K562 (cell line): ENCODE data around the gene TERB1. TPM values are rescaled to one million over a fixed set of nuclear protein-coding genes. Genes with fewer than 3 reads are reported as not detected.

Source experiments
- ATAC-seq: fragments of 200-7000 bp; cut with Tn5 transposase; 3 replicates; pipeline ENCODE4 v1.9.1; 2020; ENCODE audit warnings: moderate library complexity
- BruUV-seq: library from RNA; stranded (reverse); fragments of 400-500 nt; replicated peaks from 2 replicates; lab custom pipeline; 2021; lab: Mats Ljungman, UMichigan
- CTCF ChIA-PET: fragments of 300-600 bp; formaldehyde crosslinking; extraction: SDS; loops from one replicate; lab custom pipeline; 2021; ENCODE audit warnings: low intra/inter-chr PET ratio; lab: Yijun Ruan, JAX
- POLR2A ChIA-PET: fragments of 300-600, 350-650 bp; sonication (Branson Sonifier 250); formaldehyde crosslinking; extraction: SDS; loops from one replicate; lab custom pipeline; 2021; ENCODE audit warnings: antibody characterized with exemption, inconsistent platforms; lab: Yijun Ruan, JAX
- DNase-seq, 4 experiments: peaks; one replicate each; pipeline versions ENCODE4 v3.0.0 to v3.0.0-alpha.2; 2011 to 2018; ENCODE audit warnings: low spot score in 3 of 4, mixed read lengths in 3 of 4; ENCODE audit errors: extremely low read depth in 1 of 4
- FAIRE-seq: peaks from 2 replicates; lab custom pipeline; 2011; peaks lifted over from hg19 to GRCh38; lab: Jason Lieb, UNC
- H2AFZ ChIP-seq: 2 replicates; pipeline ENCODE4 v1.6.0; 2011; ENCODE audit warnings: low read depth, low read length, control low read depth, inconsistent platforms
- H3K27ac ChIP-seq: fragments of 200-600 bp; 3 replicates; pipeline ENCODE4 v1.8.0; 2011; ENCODE audit warnings: low read depth, mild to moderate bottlenecking, control low read depth, inconsistent platforms, low read length, moderate library complexity, mixed read lengths; ENCODE audit errors: extremely low read depth
- H3K27me3 ChIP-seq, 2 experiments: fragments of 300-600 bp in 1 of 2; 2 replicates in 1 of 2; 3 replicates in 1 of 2; pipeline versions ENCODE4 v1.6.0 to v1.8.0; 2011; ENCODE audit warnings: inconsistent platforms in 2 of 2, low read length in 2 of 2, mild to moderate bottlenecking in 1 of 2, mixed read lengths in 1 of 2, moderate library complexity in 1 of 2; ENCODE audit not compliant: control insufficient read depth in 2 of 2, insufficient read depth in 2 of 2
- H3K36me3 ChIP-seq: fragments of 300-600 bp; 3 replicates; pipeline ENCODE4 v1.8.0; 2011; ENCODE audit warnings: mild to moderate bottlenecking, low read length, inconsistent platforms; ENCODE audit not compliant: control insufficient read depth, insufficient read depth
- H3K4me1 ChIP-seq, 2 experiments: fragments of 200-600 bp in 1 of 2; replicated peaks in 1 of 2; 2 replicates in 1 of 2; 3 replicates in 1 of 2; pipeline versions ENCODE4 v1.5.1 to v1.8.0; 2011; ENCODE audit warnings: inconsistent platforms in 2 of 2, low read length in 2 of 2, mild to moderate bottlenecking in 1 of 2, mixed read lengths in 1 of 2, moderate library complexity in 1 of 2; ENCODE audit not compliant: control insufficient read depth in 2 of 2, insufficient read depth in 2 of 2
- H3K4me2 ChIP-seq: 2 replicates; pipeline ENCODE4 v1.6.1; 2011; ENCODE audit warnings: low read length, control low read depth, inconsistent platforms, mixed read lengths; ENCODE audit not compliant: insufficient read depth
- H3K4me3 ChIP-seq: fragments of 200-600 bp; sonication (generic), shearing (Covaris generic); 2 replicates; pipeline ENCODE4 v1.5.1; 2016; ENCODE audit warnings: control low read depth, inconsistent platforms
- H3K79me2 ChIP-seq: fragments of 200-600 bp; 3 replicates; pipeline ENCODE4 v1.8.0; 2011; ENCODE audit warnings: low read length, inconsistent platforms; ENCODE audit not compliant: control insufficient read depth, insufficient read depth
- H3K9ac ChIP-seq, 2 experiments: 2 replicates each; pipeline versions ENCODE4 v1.6.0 to v1.6.1; 2011; ENCODE audit warnings: low read depth in 2 of 2, low read length in 2 of 2, control low read depth in 1 of 2, inconsistent platforms in 1 of 2, mild to moderate bottlenecking in 1 of 2, mixed read lengths in 1 of 2; ENCODE audit not compliant: insufficient read depth in 1 of 2
- H3K9me1 ChIP-seq: one replicate; pipeline ENCODE4 v1.6.0; 2011; ENCODE audit warnings: inconsistent platforms, mild to moderate bottlenecking, low read length, moderate library complexity; ENCODE audit not compliant: control insufficient read depth, insufficient read depth
- H3K9me3 ChIP-seq: replicated peaks from 2 replicates; pipeline ENCODE4 v1.5.1; 2011; ENCODE audit warnings: low read depth, low read length, inconsistent platforms; ENCODE audit not compliant: control insufficient read depth, insufficient read depth
- H4K20me1 ChIP-seq: replicated peaks from 2 replicates; pipeline ENCODE4 v1.6.1; 2011; ENCODE audit warnings: low read length, inconsistent platforms, mixed read lengths; ENCODE audit not compliant: control insufficient read depth, insufficient read depth
- FOS ChIP-seq: IDR thresholded peaks from 3 replicates; pipeline ENCODE4 v1.6.1; 2011; ENCODE audit not compliant: insufficient read length; ENCODE audit errors: extremely low read depth
- NBN ChIP-seq: fragments of 450-650 bp; IDR thresholded peaks from 2 replicates; pipeline ENCODE4 v1.6.1; 2016; ENCODE audit warnings: low read depth, mild to moderate bottlenecking
- SUPT5H ChIP-seq: fragments of 450-650 bp; IDR thresholded peaks from 2 replicates; pipeline ENCODE4 v1.6.1; 2016
- WGBS: fragments of 100-300 bp; shearing (Covaris generic); methylation state at CpG from one replicate; pipeline ENCODE4 v1.1.6; 2016; ENCODE audit warnings: low coverage, mixed read lengths; ENCODE audit not compliant: insufficient coverage; ENCODE audit errors: missing lambda C conversion rate; 5-methylcytosine and 5-hydroxymethylcytosine counted together
- in situ Hi-C: fragments of 300-500 bp; cut with MboI; formaldehyde crosslinking; loops from 4 replicates; pipeline ENCODE4 v1.15.0; 2018; ENCODE audit warnings: inconsistent platforms, mixed read lengths
- intact Hi-C: fragments of 100-400 bp; cut with micrococcal nuclease; formaldehyde crosslinking; loops from 2 replicates; pipeline ENCODE4 v1.14.2; 2022
- polyA plus RNA-seq, 8 experiments: library from polyadenylated mRNA; depleted of rRNA in 4 of 8; stranded (reverse) in 5 of 8; unstranded in 3 of 8; fragments of >200 nt; fragmentation: Nextera tagmentation in 2 of 8; fragmentation: Illumina TruSeq in 1 of 8; extraction: Ambion mirVana in 2 of 8; extraction: Trizol in 1 of 8; gene quantifications; 2 replicates each; pipeline versions ENCODE4 v1.2.1 to v1.2.3, GENCODE V29; 2011 to 2014; ENCODE audit warnings: inconsistent platforms in 1 of 8, missing spikeins in 1 of 8
- total RNA-seq, 7 experiments: library from RNA; depleted of rRNA in 6 of 7; stranded (reverse); fragments of >200 nt in 6 of 7; fragmentation: Illumina TruSeq in 2 of 7; extraction: Trizol in 2 of 7; gene quantifications; 2 replicates each; pipeline versions ENCODE4 v1.2.1 to v1.2.3, GENCODE V29; 2011 to 2021; ENCODE audit warnings: low replicate concordance in 1 of 7

Gene TERB1
- total and polyA plus RNA-seq, 9 of the 15 experiments (the other 6 are each of a cell fraction or from before 2014, with no cell fraction given), result not detected

- Histone ChIP-seq H4K20me1 (no peaks in the 10 kb centered on the region), H3K4me3 (no peak overlapping the region), H3K27ac (no peak overlapping the region), H3K27me3 (no peaks in the 10 kb centered on the region), H3K4me2 (no peak overlapping the region), H3K9me3 (no peaks in the 10 kb centered on the region), H3K9ac (no peak overlapping the region), H3K9me1 (no peaks in the 10 kb centered on the region), H3K4me1 (peaks cover 0 to 3% of the 10 kb centered on the region in 2 experiments; a peak in 1 of 5 replicates), H3K79me2 (no peaks in the 10 kb centered on the region), H3K36me3 (peaks cover 54% of the 10 kb centered on the region), H2AFZ (no peak overlapping the region)
- intact Hi-C loops (no loop called here), in situ Hi-C loops (no loop called here)
- ChIA-PET POLR2A (interaction anchor here (0.9 to 2.1 kb wide), 5 partner anchors 8 to 55 kb away, joined by 3 to 5 read pairs (median 3); no protein-coding TSS in a partner anchor), CTCF (no interaction called here)
- DNase-seq (no peak), FAIRE-seq (no peak)
- 91% methylated on average over 5 of the region's 5 CpGs for WGBS
- BruUV-seq, result no TSS peak
- TF ChIP-seq SUPT5H (0 out of 2 replicates have a peak, but pooled peaks have one; percentile 2), NBN (no peak)
- TF ChIP-seq, all 486 proteins: peak for 1
- no peak for ATAC-seq
These were observed 775 bp upstream of the TERB1 start for GRCh38 chr16:66802159-66802558.

DNA sequence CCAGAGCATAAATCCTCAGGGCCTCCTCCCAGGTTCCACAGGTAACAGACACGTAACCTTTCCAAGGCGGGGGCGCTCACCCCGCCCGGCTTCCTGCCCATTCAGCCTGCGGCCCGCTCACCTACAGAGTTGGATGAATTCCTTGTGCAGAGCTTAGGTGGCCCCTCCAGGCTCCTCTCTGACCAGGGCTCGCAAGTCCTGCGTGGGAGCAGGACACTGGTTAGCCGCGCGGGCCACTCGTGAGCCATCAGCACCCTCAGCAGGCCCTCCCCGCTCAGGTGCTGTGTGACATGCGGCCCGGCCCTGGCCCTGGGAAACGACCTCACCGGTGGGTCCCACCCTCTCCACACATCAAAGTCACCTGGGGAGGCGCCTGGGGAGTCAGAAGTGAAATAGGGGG, 528 bp downstream of the TERB1 start:
- no peaks in the 10 kb centered on the region for H3K9me3 ChIP-seq
- WGBS, result 90% methylated on average over 15 of the region's 19 CpGs
- no peaks in the 10 kb centered on the region for H4K20me1 ChIP-seq
- no peaks in the 10 kb centered on the region for H3K79me2 ChIP-seq
- H3K4me1 ChIP-seq, result peaks cover 0 to 3% of the 10 kb centered on the region in 2 experiments; a peak in 1 of 5 replicates
- DNase-seq, result no peak
- H3K36me3 ChIP-seq, result peaks cover 41% of the 10 kb centered on the region
- CTCF ChIA-PET, result no interaction called here
- no peak for FAIRE-seq
- POLR2A ChIA-PET, result interaction anchor here (1.0 to 2.1 kb wide), 3 partner anchors 10 to 23 kb away, joined by 3 to 5 read pairs (median 3); no protein-coding TSS in a partner anchor
- in situ Hi-C loops, result no loop called here
- ATAC-seq, result peak; percentile 47; the same call in 2 of the 3 replicates
- H2AFZ ChIP-seq, result no peak overlapping the region
- H3K9ac ChIP-seq, result no peak overlapping the region
- H3K27me3 ChIP-seq, result no peaks in the 10 kb centered on the region
- H3K4me2 ChIP-seq, result no peak overlapping the region
- BruUV-seq, result no TSS peak
- no peaks in the 10 kb centered on the region for H3K9me1 ChIP-seq
- intact Hi-C loops, result no loop called here
- H3K4me3 ChIP-seq, result no peak overlapping the region
- H3K27ac ChIP-seq, result no peak overlapping the region
- TF ChIP-seq FOS, result no peak
- TF ChIP-seq, all 486 proteins: peak for 0
